ENCODE measurements around the gene WDR86. TPM values are rescaled to one million over a fixed set of nuclear protein-coding genes. Genes with fewer than 3 reads are reported as not detected.
A peak's percentile ranks its signal among the peaks of the same experiment; 100 is the strongest.

Gene WDR86
- total and polyA plus RNA-seq, 2 of the 4 experiments (the other 2 are of a cell fraction): not detected

GRCh38 chr7:151410405-151411390, 860 bp upstream of the WDR86 start:
- dilution Hi-C loops (cut with HindIII; ENCODE audit: low sequenced_read_pairs, unreplicated experiment) (no loop called here), intact Hi-C loops (cut with micrococcal nuclease) (no loop called here), in situ Hi-C loops (cut with MboI; ENCODE audit: low sequenced_read_pairs) (no loop called here)
- no peak for TF ChIP-seq CEBPB (IDR thresholded peaks at IDR 0.05; ENCODE audit: low read depth, low read length)
- TF ChIP-seq RCOR1 (IDR thresholded peaks at IDR 0.05; ENCODE audit: insufficient replicate concordance, low read length): no peak
- TF ChIP-seq MAFK (IDR thresholded peaks at IDR 0.05; ENCODE audit: low read depth, low read length): no peak
- no peak overlapping the region for H2BK15ac ChIP-seq (ENCODE audit: low read depth, low read length)
- H3K36me3 ChIP-seq (ENCODE audit: control insufficient read depth, insufficient read depth, low read length): no peaks in the 10 kb centered on the region
- H3K27ac ChIP-seq (ENCODE audit: insufficient read depth, low read length): no peak overlapping the region
- BruUV-seq (replicated peaks): no TSS peak
- H4K5ac ChIP-seq (ENCODE audit: low read depth, low read length): no peak overlapping the region
- peaks cover 72% of the 10 kb centered on the region for H3K27me3 ChIP-seq (ENCODE audit: control insufficient read depth, insufficient read depth, low read length)
- no peak overlapping the region for H3K56ac ChIP-seq (ENCODE audit: extremely low read depth, insufficient read depth, low read length)
- H3K23ac ChIP-seq (ENCODE audit: low read depth, low read length): no peak overlapping the region
- H3K4ac ChIP-seq (ENCODE audit: low read depth, low read length): no peak overlapping the region
- H3K18ac ChIP-seq (ENCODE audit: low read depth, low read length): no peak overlapping the region; the same call in 1 of the 2 replicates
- H3K4me1 ChIP-seq (ENCODE audit: control insufficient read depth, insufficient read depth, low read length): no peaks in the 10 kb centered on the region
- DNase-seq (no peak), ATAC-seq (ENCODE audit: low read depth) (peak; percentile 75)
- no peaks in the 10 kb centered on the region for H4K20me1 ChIP-seq (ENCODE audit: insufficient read depth, low read length)
- no peak overlapping the region for H4K91ac ChIP-seq (ENCODE audit: insufficient read depth, low read depth, low read length)
- H2BK20ac ChIP-seq (ENCODE audit: low read depth, low read length): no peak overlapping the region
- H4K8ac ChIP-seq (ENCODE audit: low read depth in 2 of 2, low read length in 2 of 2): no peak overlapping the region
- peak overlapping the region; percentile 37; the same call in 1 of the 2 replicates for H3K4me2 ChIP-seq (ENCODE audit: low read depth, low read length)
- H3K4me3 ChIP-seq (ENCODE audit: insufficient read depth, low read depth, low read length): peak overlapping the region; percentile 36
- no peaks in the 10 kb centered on the region; the same call in 1 of the 2 replicates for H3K9me3 ChIP-seq (ENCODE audit: control insufficient read depth, insufficient read depth, low read length)
- no peak overlapping the region for H2BK5ac ChIP-seq (ENCODE audit: low read depth, low read length, poor library complexity, severe bottlenecking)
- H2BK120ac ChIP-seq (ENCODE audit: low read depth, low read length): no peak overlapping the region
- 0 out of 2 replicates have a peak, but pooled peaks cover 3% of the 10 kb centered on the region for H3K9me1 ChIP-seq (ENCODE audit: insufficient read depth, low read length)
- no peak overlapping the region for H3K14ac ChIP-seq (replicated peaks; ENCODE audit: low read depth, low read length)
- ChIA-PET CTCF (interaction anchor here (0.6 kb wide), 1 partner anchor 70 kb away, joined by 4 read pairs; no protein-coding TSS in a partner anchor), POLR2A (ENCODE audit: unreplicated experiment) (no interaction called here)
- 6% methylated on average over 12 of the region's 55 CpGs; no CpG with 5 or more reads in 1 of the 2 experiments for WGBS, 2 experiments (ENCODE audit: extremely low coverage in 2 of 2, insufficient read length in 1 of 2)
- peak overlapping the region; percentile 72 for H2AFZ ChIP-seq (replicated peaks; ENCODE audit: low read length, poor library complexity)
- no peak overlapping the region for H2AK5ac ChIP-seq (ENCODE audit: low read depth, low read length)
- peak overlapping the region; percentile 8 for H2AK9ac ChIP-seq (replicated peaks; ENCODE audit: low read depth, low read length, poor library complexity)
- H3K9ac ChIP-seq (ENCODE audit: low read depth, low read length): peak overlapping the region; percentile 24; the same call in 1 of the 2 replicates
- no peaks in the 10 kb centered on the region for H3K79me1 ChIP-seq (ENCODE audit: low read depth in 1 of 2, low read length in 2 of 2)
